NAMALWA (cell line): Measurements from ENCODE around the gene SETD2.
A peak's percentile ranks its signal among the peaks of the same experiment; 100 is the strongest.
"Not testable (repeated sequence)": the region's sequence is repeated elsewhere in the genome, so short reads cannot be mapped to it uniquely, and the experiment has no call there.

Experiments
- DNase-seq: peaks from one replicate; pipeline ENCODE4 v3.0.0-alpha.2; 2015; ENCODE audit warnings: low spot score

The SETD2 gene

GRCh38 chr3:47164007-47164881 is at the start of gene SETD2:
Gene SETD2, minus strand, starts transcription at chr3:47164113. Its CDS starts 189 bp downstream, at chr3:47163924.
- peak; percentile 78 for DNase-seq

- no peak for DNase-seq
These were observed 47.0 kb upstream of the SETD2 start for GRCh38 chr3:47210863-47211405.

GRCh38 chr3:47206022-47206421 is 42.1 kb upstream of the SETD2 start:
- DNase-seq, result not testable (repeated sequence)

- DNase-seq, result no peak
These were observed 41.0 kb upstream of the SETD2 start for GRCh38 chr3:47204875-47205274.

- DNase-seq, result no peak
These were observed 38.6 kb upstream of the SETD2 start for GRCh38 chr3:47202542-47202941.

- no peak for DNase-seq
These were observed 33.4 kb upstream of the SETD2 start for GRCh38 chr3:47197287-47197686.

- DNase-seq, result no peak
These were observed 31.1 kb upstream of the SETD2 start for GRCh38 chr3:47194994-47195393.

GRCh38 chr3:47193871-47194859 is 30.3 kb upstream of the SETD2 start:
- DNase-seq, result no peak

- no peak for DNase-seq
These were observed 22.4 kb upstream of the SETD2 start for GRCh38 chr3:47186285-47186684.

GRCh38 chr3:47181685-47182084 is 17.8 kb upstream of the SETD2 start:
- not testable (repeated sequence) for DNase-seq

- not testable (repeated sequence) for DNase-seq
These were observed 16.1 kb upstream of the SETD2 start for GRCh38 chr3:47180011-47180410.

- DNase-seq, result no peak
These were observed 12.7 kb upstream of the SETD2 start for GRCh38 chr3:47176582-47176981.

- no peak for DNase-seq
These were observed 525 bp downstream of the SETD2 start for GRCh38 chr3:47163169-47164006.

- peak; percentile 55 for DNase-seq
These were observed 1.2 kb downstream of the SETD2 start for GRCh38 chr3:47162697-47163168.

GRCh38 chr3:47161983-47162696 is 1.8 kb downstream of the SETD2 start:
- DNase-seq, result peak; percentile 46

- DNase-seq, result no peak
These were observed 4.1 kb downstream of the SETD2 start for GRCh38 chr3:47159820-47160219.

- no peak for DNase-seq
These were observed 5.7 kb downstream of the SETD2 start for GRCh38 chr3:47158208-47158607.

- DNase-seq, result no peak
These were observed 7.5 kb downstream of the SETD2 start for GRCh38 chr3:47156396-47156795.

- no peak for DNase-seq
These were observed 11.3 kb downstream of the SETD2 start for GRCh38 chr3:47152578-47152977.

- DNase-seq, result no peak
These were observed 12.1 kb downstream of the SETD2 start for GRCh38 chr3:47151836-47152235.
